HCT116 (cell line): Measurements from ENCODE around the gene ZNF678. TPM values are rescaled to one million over a fixed set of nuclear protein-coding genes. Genes with fewer than 3 reads are reported as not detected.

ENCODE experiments used
- ATAC-seq: fragments of 200-7000 bp; cut with Tn5 transposase; 2 replicates; pipeline ENCODE4 v1.9.1; 2020; ENCODE audit warnings: mild to moderate bottlenecking, moderate library complexity
- BruUV-seq: library from RNA; stranded (reverse); fragments of 400-500 nt; replicated peaks from 2 replicates; lab custom pipeline; 2021; lab: Mats Ljungman, UMichigan
- CTCF ChIA-PET: fragments of 300-600 bp; sonication (Branson Sonifier 250); formaldehyde crosslinking; loops from one replicate; lab custom pipeline; 2021; ENCODE audit warnings: antibody characterized with exemption; lab: Charles Lee
- POLR2A ChIA-PET: fragments of 300-600, 350-600 bp; sonication (Branson Sonifier 250); formaldehyde crosslinking; loops from one replicate; lab custom pipeline; 2021; ENCODE audit warnings: antibody characterized with exemption; lab: Charles Lee
- RAD21 ChIA-PET, 2 experiments: fragments of 300-600 bp; sonication (Branson Sonifier 250); formaldehyde crosslinking; loops; one replicate each; lab custom pipeline; 2023; ENCODE audit warnings: low total read pairs in 2 of 2; ENCODE audit not compliant: uncharacterized antibody in 2 of 2, unreplicated experiment in 2 of 2, low non-redundant PET in 1 of 2; lab: Charles Lee
- DNase-seq: peaks from one replicate; pipeline ENCODE4 v3.0.0-alpha.2; 2010; ENCODE audit warnings: low read depth, low spot score
- H2AFZ ChIP-seq: fragments of 200-600 bp; shearing (Covaris generic), sonication (generic); 2 replicates; pipeline ENCODE4 v1.6.1; 2017; ENCODE audit warnings: low read depth, mixed run types, mixed read lengths, antibody characterized with exemption, low read length; ENCODE audit not compliant: poor library complexity, severe bottlenecking
- H3K27ac ChIP-seq: 2 replicates; pipeline ENCODE4 v1.5.1; 2012; ENCODE audit warnings: low read depth, low read length
- H3K27me3 ChIP-seq: fragments of 200-600 bp; sonication (generic); 2 replicates; pipeline ENCODE4 v1.6.1; 2016; ENCODE audit warnings: mixed run types, low read length, mixed read lengths; ENCODE audit not compliant: insufficient read depth
- H3K36me3 ChIP-seq, 2 experiments: fragments of 200-500 bp in 1 of 2; fragments of 200-600 bp in 1 of 2; sonication (Bioruptor generic) in 1 of 2; sonication (generic) in 1 of 2; 2 replicates each; pipeline versions ENCODE4 v1.5.1 to v1.6.1; 2014 to 2016; ENCODE audit warnings: low read length in 2 of 2, inconsistent platforms in 1 of 2, mixed read lengths in 1 of 2, mixed run types in 1 of 2; ENCODE audit not compliant: insufficient read depth in 2 of 2, control insufficient read depth in 1 of 2
- H3K4me1 ChIP-seq, 2 experiments: fragments of 200-600 bp in 1 of 2; sonication (generic) in 1 of 2; 2 replicates each; pipeline versions ENCODE4 v1.5.1 to v1.6.1; 2012 to 2017; ENCODE audit warnings: low read length in 2 of 2, inconsistent platforms in 1 of 2, mild to moderate bottlenecking in 1 of 2, mixed read lengths in 1 of 2, mixed run types in 1 of 2, moderate library complexity in 1 of 2; ENCODE audit not compliant: insufficient read depth in 2 of 2, control insufficient read depth in 1 of 2
- H3K4me2 ChIP-seq: fragments of 200-600 bp; sonication (generic); 2 replicates; pipeline ENCODE4 v1.6.1; 2017; ENCODE audit warnings: mixed run types, low read length, mixed read lengths
- H3K4me3 ChIP-seq, 2 experiments: fragments of 200-600 bp in 1 of 2; sonication (generic) in 1 of 2; replicated peaks in 1 of 2; 2 replicates each; pipeline ENCODE4 v1.5.1; 2011 to 2016; ENCODE audit warnings: low read length in 2 of 2, control low read depth in 1 of 2, low read depth in 1 of 2, mild to moderate bottlenecking in 1 of 2, mixed read lengths in 1 of 2, mixed run types in 1 of 2
- H3K79me2 ChIP-seq: fragments of 200-600 bp; sonication (generic); 2 replicates; pipeline ENCODE4 v1.6.1; 2017; ENCODE audit warnings: mild to moderate bottlenecking, mixed run types, low read length, moderate library complexity, mixed read lengths; ENCODE audit not compliant: insufficient read depth
- H3K9ac ChIP-seq: fragments of 200-600 bp; sonication (generic); 2 replicates; pipeline ENCODE4 v1.6.1; 2016; ENCODE audit warnings: low read length, mixed read lengths
- H3K9me2 ChIP-seq: fragments of 200-600 bp; sonication (generic), shearing (Covaris generic); 2 replicates; pipeline ENCODE4 v1.6.1; 2017; ENCODE audit warnings: mixed run types, mild to moderate bottlenecking, moderate library complexity; ENCODE audit not compliant: insufficient read depth
- H3K9me3 ChIP-seq, 2 experiments: fragments of 200-500 bp in 1 of 2; fragments of 200-600 bp in 1 of 2; sonication (Bioruptor generic) in 1 of 2; sonication (generic) in 1 of 2; 2 replicates each; pipeline ENCODE4 v1.6.1; 2014 to 2017; ENCODE audit warnings: low read length in 2 of 2, mixed read lengths in 2 of 2, inconsistent platforms in 1 of 2, low read depth in 1 of 2, mild to moderate bottlenecking in 1 of 2, mixed run types in 1 of 2, moderate library complexity in 1 of 2; ENCODE audit not compliant: control insufficient read depth in 1 of 2, insufficient read depth in 1 of 2
- H4K20me1 ChIP-seq: fragments of 200-600 bp; sonication (generic), shearing (Covaris generic); 2 replicates; pipeline ENCODE4 v1.6.1; 2017; ENCODE audit warnings: mixed run types, mild to moderate bottlenecking, moderate library complexity; ENCODE audit not compliant: insufficient read depth
- CTCF ChIP-seq, 3 experiments: fragments of 200-600 bp in 1 of 3; sonication (generic) in 1 of 3; IDR thresholded peaks in 2 of 3; conservative IDR thresholded peaks in 1 of 3; 2 replicates each; pipeline ENCODE4 v1.5.1; 2012 to 2017; ENCODE audit warnings: low read depth in 2 of 3, low read length in 2 of 3, antibody characterized with exemption in 1 of 3, borderline replicate concordance in 1 of 3, control low read depth in 1 of 3, mild to moderate bottlenecking in 1 of 3, mixed read lengths in 1 of 3, mixed run types in 1 of 3, moderate library complexity in 1 of 3; ENCODE audit not compliant: insufficient read depth in 1 of 3
- EGR1 ChIP-seq: IDR thresholded peaks from 2 replicates; pipeline ENCODE4 v1.6.1; 2012; ENCODE audit warnings: low read depth
- EZH2 ChIP-seq: fragments of 200-600 bp; sonication (generic); IDR thresholded peaks from 2 replicates; pipeline ENCODE4 v1.6.1; 2017; ENCODE audit warnings: antibody characterized with exemption, mixed run types
- FOSL1 ChIP-seq: IDR thresholded peaks from 2 replicates; pipeline ENCODE4 v1.6.1; 2012; ENCODE audit warnings: low read depth
- JUND ChIP-seq: IDR thresholded peaks from 2 replicates; pipeline ENCODE4 v1.6.1; 2012
- POLR2A ChIP-seq: IDR thresholded peaks from 2 replicates; pipeline ENCODE4 v1.7.0; 2011; ENCODE audit warnings: borderline replicate concordance; ENCODE audit not compliant: insufficient read depth, insufficient read length; ENCODE audit errors: extremely low read depth
- POLR2AphosphoS5 ChIP-seq: IDR thresholded peaks from 2 replicates; pipeline ENCODE4 v1.6.1; 2011; ENCODE audit warnings: mild to moderate bottlenecking, low read depth, low read length, moderate library complexity
- RAD21 ChIP-seq: IDR thresholded peaks from 2 replicates; pipeline ENCODE4 v1.6.1; 2012; ENCODE audit warnings: low read depth, mild to moderate bottlenecking
- SIN3A ChIP-seq: IDR thresholded peaks from 2 replicates; pipeline ENCODE4 v1.6.1; 2012; ENCODE audit warnings: low read depth
- SP1 ChIP-seq: IDR thresholded peaks from 2 replicates; pipeline ENCODE4 v1.6.1; 2012; ENCODE audit warnings: low read depth
- TCF7L2 ChIP-seq: IDR thresholded peaks from 2 replicates; pipeline ENCODE4 v1.7.0; 2011; ENCODE audit warnings: borderline replicate concordance, inconsistent platforms; ENCODE audit not compliant: insufficient read depth, insufficient read length; ENCODE audit errors: extremely low read depth
- ZFX ChIP-seq: fragments of 450-650 bp; IDR thresholded peaks from 2 replicates; pipeline ENCODE4 v1.6.1; 2017
- intact Hi-C: fragments of 100-400 bp; cut with micrococcal nuclease; formaldehyde crosslinking; loops from 2 replicates; pipeline ENCODE4 v1.10.0; 2022
- total RNA-seq: library from RNA; stranded (reverse); gene quantifications from one replicate; pipeline ENCODE4 v1.2.1, GENCODE V29; 2021; ENCODE audit not compliant: unreplicated experiment
- TF ChIP-seq, protein P1 (sequence below): IDR thresholded peaks from 2 replicates; pipeline ENCODE4 v1.6.1; 2012; ENCODE audit warnings: low read depth

ZNF678 gene
- total RNA-seq, 1 experiment from 2014 or later = 6.1 TPM

DNA sequence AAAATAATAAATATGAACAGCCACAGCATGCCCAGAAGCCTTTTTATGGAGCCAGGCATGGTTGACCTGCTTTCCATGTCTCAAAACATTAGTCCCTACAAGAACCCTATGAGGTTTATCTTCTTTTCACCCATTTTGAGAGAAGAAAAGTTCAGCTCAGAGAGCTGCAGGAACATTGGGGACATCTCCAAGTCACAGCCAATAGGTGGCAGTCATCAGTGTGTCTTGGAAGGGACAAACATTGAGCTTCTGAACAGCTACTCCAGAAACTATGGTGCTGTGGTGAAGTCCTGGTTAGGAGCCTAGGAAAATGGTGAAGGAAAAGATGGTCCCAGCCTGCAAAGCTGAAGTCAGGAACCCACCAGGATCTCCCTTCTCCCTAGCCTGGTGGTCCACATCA lies 98.1 kb downstream of the ZNF678 start:
- CTCF ChIA-PET = no interaction called here
- Histone ChIP-seq H3K9me2 (no peaks in the 10 kb centered on the region), H3K27me3 (no peaks in the 10 kb centered on the region), H3K36me3 (0 out of 4 replicates have a peak, but pooled peaks cover 0 to 4% of the 10 kb centered on the region in 2 experiments), H3K9ac (no peak overlapping the region), H3K79me2 (no peaks in the 10 kb centered on the region), H3K27ac (no peak overlapping the region), H3K4me1 (no peaks in the 10 kb centered on the region), H2AFZ (no peak overlapping the region), H3K4me3 (no peak overlapping the region), H3K4me2 (no peak overlapping the region), H3K9me3 (peaks cover 54 to 78% of the 10 kb centered on the region in 2 experiments), H4K20me1 (no peaks in the 10 kb centered on the region)
- DNase-seq = no peak
- ATAC-seq = no peak
- POLR2A ChIA-PET = no interaction called here
- TF ChIP-seq TCF7L2 (no peak), SP1 (no peak), CTCF (IDR thresholded peaks at IDR 0.05 in 2 of 3, conservative IDR thresholded peaks at IDR 0.05 in 1 of 3; ENCODE audit: borderline replicate concordance in 1 of 3, insufficient read depth in 1 of 3, low read depth in 2 of 3, low read length in 2 of 3) (peak in 1 of 3 experiments; percentile 26; a peak in 1 of 6 replicates)
- intact Hi-C loops = no loop called here
- BruUV-seq = no TSS peak
- RAD21 ChIA-PET = no interaction called here

- Histone ChIP-seq H2AFZ (no peak overlapping the region), H3K4me3 (no peak overlapping the region), H3K9me3 (peaks cover 43 to 71% of the 10 kb centered on the region in 2 experiments), H3K9ac (no peak overlapping the region), H3K36me3 (0 out of 4 replicates have a peak, but pooled peaks cover 0 to 4% of the 10 kb centered on the region in 2 experiments), H3K4me1 (no peaks in the 10 kb centered on the region), H4K20me1 (no peaks in the 10 kb centered on the region), H3K9me2 (no peaks in the 10 kb centered on the region), H3K27ac (no peak overlapping the region), H3K79me2 (no peaks in the 10 kb centered on the region), H3K4me2 (no peak overlapping the region), H3K27me3 (no peaks in the 10 kb centered on the region)
- no peak for ATAC-seq
- no peak for DNase-seq
- ChIA-PET RAD21 (no interaction called here), CTCF (no interaction called here), POLR2A (no interaction called here)
- intact Hi-C loops = no loop called here
- no TSS peak for BruUV-seq
- TF ChIP-seq CTCF (IDR thresholded peaks at IDR 0.05 in 2 of 3, conservative IDR thresholded peaks at IDR 0.05 in 1 of 3; ENCODE audit: borderline replicate concordance in 1 of 3, insufficient read depth in 1 of 3, low read depth in 2 of 3, low read length in 2 of 3) = no peak
- no peak for TF ChIP-seq POLR2A
- no peak for TF ChIP-seq EGR1
- no peak for TF ChIP-seq SP1
- TF ChIP-seq EZH2 = no peak
- no peak for TF ChIP-seq ZFX
- no peak for TF ChIP-seq JUND
- TF ChIP-seq, protein P1, sequence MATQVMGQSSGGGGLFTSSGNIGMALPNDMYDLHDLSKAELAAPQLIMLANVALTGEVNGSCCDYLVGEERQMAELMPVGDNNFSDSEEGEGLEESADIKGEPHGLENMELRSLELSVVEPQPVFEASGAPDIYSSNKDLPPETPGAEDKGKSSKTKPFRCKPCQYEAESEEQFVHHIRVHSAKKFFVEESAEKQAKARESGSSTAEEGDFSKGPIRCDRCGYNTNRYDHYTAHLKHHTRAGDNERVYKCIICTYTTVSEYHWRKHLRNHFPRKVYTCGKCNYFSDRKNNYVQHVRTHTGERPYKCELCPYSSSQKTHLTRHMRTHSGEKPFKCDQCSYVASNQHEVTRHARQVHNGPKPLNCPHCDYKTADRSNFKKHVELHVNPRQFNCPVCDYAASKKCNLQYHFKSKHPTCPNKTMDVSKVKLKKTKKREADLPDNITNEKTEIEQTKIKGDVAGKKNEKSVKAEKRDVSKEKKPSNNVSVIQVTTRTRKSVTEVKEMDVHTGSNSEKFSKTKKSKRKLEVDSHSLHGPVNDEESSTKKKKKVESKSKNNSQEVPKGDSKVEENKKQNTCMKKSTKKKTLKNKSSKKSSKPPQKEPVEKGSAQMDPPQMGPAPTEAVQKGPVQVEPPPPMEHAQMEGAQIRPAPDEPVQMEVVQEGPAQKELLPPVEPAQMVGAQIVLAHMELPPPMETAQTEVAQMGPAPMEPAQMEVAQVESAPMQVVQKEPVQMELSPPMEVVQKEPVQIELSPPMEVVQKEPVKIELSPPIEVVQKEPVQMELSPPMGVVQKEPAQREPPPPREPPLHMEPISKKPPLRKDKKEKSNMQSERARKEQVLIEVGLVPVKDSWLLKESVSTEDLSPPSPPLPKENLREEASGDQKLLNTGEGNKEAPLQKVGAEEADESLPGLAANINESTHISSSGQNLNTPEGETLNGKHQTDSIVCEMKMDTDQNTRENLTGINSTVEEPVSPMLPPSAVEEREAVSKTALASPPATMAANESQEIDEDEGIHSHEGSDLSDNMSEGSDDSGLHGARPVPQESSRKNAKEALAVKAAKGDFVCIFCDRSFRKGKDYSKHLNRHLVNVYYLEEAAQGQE = no peak
- no peak for TF ChIP-seq SIN3A
- TF ChIP-seq TCF7L2 = no peak
- TF ChIP-seq RAD21 = no peak
- no peak for TF ChIP-seq FOSL1
- TF ChIP-seq POLR2AphosphoS5 = no peak
Measured at GRCh38 chr1:227662933-227663332, 99.6 kb downstream of the ZNF678 start.
